ENCODE results near the gene AP1B1. TPM values are rescaled to one million over a fixed set of nuclear protein-coding genes. Genes with fewer than 3 reads are reported as not detected.

Gene AP1B1
- total RNA-seq, 4 donors from 2014 or later: 55.6 to 97.0 (median 89.4) TPM

- WGBS: 61% methylated on average over 2 of the region's 2 CpGs
- H3K27ac ChIP-seq: no peak overlapping the region
- no peaks in the 10 kb centered on the region for H3K27me3 ChIP-seq
- H3K4me3 ChIP-seq: no peak overlapping the region
- DNase-seq (ENCODE audit: low spot score in 2 of 2): no peak
- no peaks in the 10 kb centered on the region for H3K4me1 ChIP-seq
- H3K9me3 ChIP-seq: no peaks in the 10 kb centered on the region
- H3K36me3 ChIP-seq: peaks cover 97% of the 10 kb centered on the region
- TF ChIP-seq POLR2AphosphoS5 (IDR thresholded peaks at IDR 0.05) (no peak), POLR2A (IDR thresholded peaks at IDR 0.05) (no peak), EP300 (IDR thresholded peaks at IDR 0.05) (no peak), CTCF (IDR thresholded peaks at IDR 0.05) (no peak)
Measured at GRCh38 chr22:29288837-29289236, 99.5 kb downstream of the AP1B1 start.

- no peak for TF ChIP-seq POLR2A (IDR thresholded peaks at IDR 0.05)
- no peak for TF ChIP-seq CTCF (IDR thresholded peaks at IDR 0.05)
- no peak for TF ChIP-seq EP300 (IDR thresholded peaks at IDR 0.05)
- TF ChIP-seq POLR2AphosphoS5 (IDR thresholded peaks at IDR 0.05): no peak
- Histone ChIP-seq H3K27ac (no peak overlapping the region), H3K36me3 (peaks cover 95% of the 10 kb centered on the region), H3K4me3 (no peak overlapping the region), H3K27me3 (no peaks in the 10 kb centered on the region), H3K9me3 (no peaks in the 10 kb centered on the region), H3K4me1 (no peaks in the 10 kb centered on the region)
- no peak for DNase-seq (ENCODE audit: low spot score in 2 of 2)
- WGBS: 100% methylated on average over 3 of the region's 3 CpGs
Measured at GRCh38 chr22:29284196-29284595, 104.2 kb downstream of the AP1B1 start.

- peaks cover 31% of the 10 kb centered on the region for H3K4me1 ChIP-seq
- no peak for DNase-seq (ENCODE audit: low spot score in 2 of 2)
- no peaks in the 10 kb centered on the region for H3K9me3 ChIP-seq
- peaks cover 92% of the 10 kb centered on the region for H3K36me3 ChIP-seq
- H3K27ac ChIP-seq: no peak overlapping the region
- H3K4me3 ChIP-seq: no peak overlapping the region
- 75% methylated on average over 1 of the region's 1 CpG for WGBS
- TF ChIP-seq EP300 (IDR thresholded peaks at IDR 0.05) (no peak), CTCF (IDR thresholded peaks at IDR 0.05) (no peak)
- H3K27me3 ChIP-seq: no peaks in the 10 kb centered on the region
Measured at GRCh38 chr22:29277927-29278326, 110.4 kb downstream of the AP1B1 start.

Other genes with a start within 250 kb of the AP1B1 start
- gene EMID1, start 182.7 kb downstream of the AP1B1 start, total RNA-seq: 1 to 10 TPM; 1.6 to 7.4 (median 2.9) TPM
- 10 to 100 TPM; 10.1 to 22.7 (median 17.2) TPM for gene RHBDD3, start 120.6 kb downstream of the AP1B1 start, total RNA-seq
- 100 to 1,000 TPM; 132 to 308 (median 170) TPM for gene EWSR1, start 120.3 kb downstream of the AP1B1 start, total RNA-seq
- gene GAS2L1, start 81.9 kb downstream of the AP1B1 start, total RNA-seq: 10 to 100 TPM; 49.0 to 94.8 (median 85.4) TPM
- 1 to 10 TPM in 2 of 4 donors, under 1 TPM in 2; 0.34 to 1.7 (median 0.95) TPM for gene RASL10A, start 72.9 kb downstream of the AP1B1 start, total RNA-seq
- gene RFPL1, start 50.0 kb upstream of the AP1B1 start, total RNA-seq: under 1 TPM in 1 of 4 donors, not detected in 3; 0.64 TPM
- gene NEFH, start 91.6 kb upstream of the AP1B1 start, total RNA-seq: under 1 TPM in 2 of 4 donors, not detected in 2; 0.26 to 0.51 TPM
- gene THOC5, start 165.2 kb upstream of the AP1B1 start, total RNA-seq: 10 to 100 TPM; 19.8 to 41.5 (median 27.8) TPM
- 10 to 100 TPM; 13.1 to 38.3 (median 20.9) TPM for gene NIPSNAP1, start 192.5 kb upstream of the AP1B1 start, total RNA-seq
- 10 to 100 TPM; 32.4 to 36.8 (median 34.4) TPM for gene NF2, start 215.1 kb upstream of the AP1B1 start, total RNA-seq

Measured in suprapubic skin (tissue), 4 donors.